PFSK-1 (cell line): ENCODE data around the gene HPCAL1.

ENCODE experiments used
- POLR2AphosphoS5 ChIP-seq: IDR thresholded peaks from 2 replicates; pipeline ENCODE4 v1.6.1; 2012; ENCODE audit warnings: low read depth, mild to moderate bottlenecking, control low read depth, low read length, moderate library complexity
- TAF1 ChIP-seq: IDR thresholded peaks from 2 replicates; pipeline ENCODE4 v1.6.1; 2012; ENCODE audit warnings: low read length, control low read depth, borderline replicate concordance; ENCODE audit not compliant: insufficient read depth
- TF ChIP-seq, protein P1 (sequence below), 2 experiments: IDR thresholded peaks; 2 replicates each; pipeline versions ENCODE4 v1.6.1 to v1.8.0; 2011 to 2012; ENCODE audit warnings: low read depth in 2 of 2, low read length in 2 of 2, control low read depth in 1 of 2, inconsistent platforms in 1 of 2, mild to moderate bottlenecking in 1 of 2, moderate library complexity in 1 of 2; ENCODE audit not compliant: insufficient read depth in 1 of 2

DNA sequence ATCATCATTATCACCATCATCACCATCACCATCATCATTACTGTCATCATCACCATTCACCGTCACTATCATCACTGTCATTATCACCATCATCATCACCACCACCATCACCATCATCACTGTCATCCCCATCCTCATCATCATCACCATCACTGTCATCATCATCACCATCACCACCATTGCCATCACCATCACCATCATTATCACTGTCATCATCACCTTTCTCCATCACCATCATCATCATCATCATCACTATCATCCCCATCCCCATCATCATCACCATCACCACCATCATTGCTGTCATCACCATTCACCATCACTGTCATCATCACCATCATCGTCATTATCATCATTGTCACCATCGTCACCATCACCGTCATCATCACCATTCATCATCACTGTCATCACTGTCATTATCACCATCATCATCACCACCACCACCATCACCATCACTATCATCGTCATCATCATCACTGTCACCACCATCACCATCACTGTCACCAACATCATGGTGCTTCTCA lies 9.8 kb downstream of the HPCAL1 start:
- TF ChIP-seq TAF1 (no peak), POLR2AphosphoS5 (no peak)
- TF ChIP-seq, protein P1, sequence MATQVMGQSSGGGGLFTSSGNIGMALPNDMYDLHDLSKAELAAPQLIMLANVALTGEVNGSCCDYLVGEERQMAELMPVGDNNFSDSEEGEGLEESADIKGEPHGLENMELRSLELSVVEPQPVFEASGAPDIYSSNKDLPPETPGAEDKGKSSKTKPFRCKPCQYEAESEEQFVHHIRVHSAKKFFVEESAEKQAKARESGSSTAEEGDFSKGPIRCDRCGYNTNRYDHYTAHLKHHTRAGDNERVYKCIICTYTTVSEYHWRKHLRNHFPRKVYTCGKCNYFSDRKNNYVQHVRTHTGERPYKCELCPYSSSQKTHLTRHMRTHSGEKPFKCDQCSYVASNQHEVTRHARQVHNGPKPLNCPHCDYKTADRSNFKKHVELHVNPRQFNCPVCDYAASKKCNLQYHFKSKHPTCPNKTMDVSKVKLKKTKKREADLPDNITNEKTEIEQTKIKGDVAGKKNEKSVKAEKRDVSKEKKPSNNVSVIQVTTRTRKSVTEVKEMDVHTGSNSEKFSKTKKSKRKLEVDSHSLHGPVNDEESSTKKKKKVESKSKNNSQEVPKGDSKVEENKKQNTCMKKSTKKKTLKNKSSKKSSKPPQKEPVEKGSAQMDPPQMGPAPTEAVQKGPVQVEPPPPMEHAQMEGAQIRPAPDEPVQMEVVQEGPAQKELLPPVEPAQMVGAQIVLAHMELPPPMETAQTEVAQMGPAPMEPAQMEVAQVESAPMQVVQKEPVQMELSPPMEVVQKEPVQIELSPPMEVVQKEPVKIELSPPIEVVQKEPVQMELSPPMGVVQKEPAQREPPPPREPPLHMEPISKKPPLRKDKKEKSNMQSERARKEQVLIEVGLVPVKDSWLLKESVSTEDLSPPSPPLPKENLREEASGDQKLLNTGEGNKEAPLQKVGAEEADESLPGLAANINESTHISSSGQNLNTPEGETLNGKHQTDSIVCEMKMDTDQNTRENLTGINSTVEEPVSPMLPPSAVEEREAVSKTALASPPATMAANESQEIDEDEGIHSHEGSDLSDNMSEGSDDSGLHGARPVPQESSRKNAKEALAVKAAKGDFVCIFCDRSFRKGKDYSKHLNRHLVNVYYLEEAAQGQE (IDR thresholded peaks at IDR 0.05; ENCODE audit: insufficient read depth in 1 of 2, low read depth in 2 of 2, low read length in 2 of 2), result no peak
